Mesothelial cell of epicardium (in vitro differentiated cells): ENCODE results near the gene IGSF22. TPM values are rescaled to one million over a fixed set of nuclear protein-coding genes. Genes with fewer than 3 reads are reported as not detected.

Experiments
- DNase-seq, 2 experiments: peaks; one replicate each; pipeline ENCODE4 v3.0.0; 2021; ENCODE audit warnings: low spot score in 2 of 2; ENCODE audit not compliant: unreplicated experiment in 2 of 2
- H3K27ac Mint-ChIP-seq: 2 replicates; pipeline ENCODE4 v1.8.0; 2021; ENCODE audit warnings: mixed read lengths
- H3K27me3 Mint-ChIP-seq: 2 replicates; pipeline ENCODE4 v1.8.0; 2021; ENCODE audit warnings: low read depth, mixed read lengths
- H3K36me3 Mint-ChIP-seq: 2 replicates; pipeline ENCODE4 v1.8.0; 2021; ENCODE audit warnings: mixed read lengths
- H3K4me1 Mint-ChIP-seq: 2 replicates; pipeline ENCODE4 v1.8.0; 2021; ENCODE audit warnings: mixed read lengths
- H3K4me3 Mint-ChIP-seq: 2 replicates; pipeline ENCODE4 v1.8.0; 2021; ENCODE audit warnings: mild to moderate bottlenecking, moderate library complexity, mixed read lengths
- H3K9me3 Mint-ChIP-seq: 2 replicates; pipeline ENCODE4 v1.8.0; 2021; ENCODE audit warnings: mixed read lengths
- total RNA-seq: library from RNA; stranded (reverse); gene quantifications from 3 replicates; pipeline ENCODE4 v1.2.1, GENCODE V29; 2021
- TF ChIP-seq, protein P1 (sequence below): fragments of 200-600 bp; sonication (generic); IDR thresholded peaks from one replicate; pipeline ENCODE4 v1.5.0; 2021; ENCODE audit warnings: antibody characterized with exemption; ENCODE audit not compliant: unreplicated experiment

Gene IGSF22
- total RNA-seq, 1 donor from 2014 or later, result 0.45 TPM

DNA sequence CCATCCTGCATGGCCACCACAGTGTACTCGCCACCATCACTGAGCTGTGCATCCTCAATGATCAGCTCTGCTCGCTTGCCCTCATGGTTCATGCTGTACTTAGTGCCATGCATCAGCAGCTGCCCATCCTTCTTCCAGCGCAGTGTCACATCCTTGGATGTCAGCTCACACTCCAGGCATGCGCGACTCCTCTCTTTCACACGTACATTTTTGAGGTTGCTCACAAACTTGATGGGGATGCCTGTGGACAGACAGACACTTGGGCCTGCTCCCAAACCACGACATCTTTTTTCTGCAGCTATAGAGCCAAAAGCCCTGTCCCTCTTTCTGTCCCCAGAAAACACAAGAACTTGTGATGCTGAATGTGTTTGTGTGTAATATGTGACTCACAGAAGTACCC is 10.5 kb downstream of the IGSF22 start:
- Mint-ChIP-seq H3K9me3 (no peaks in the 10 kb centered on the region), H3K4me3 (no peak overlapping the region), H3K36me3 (no peaks in the 10 kb centered on the region), H3K4me1 (peaks cover 5% of the 10 kb centered on the region), H3K27ac (no peak overlapping the region), H3K27me3 (peaks cover 72% of the 10 kb centered on the region)
- DNase-seq, result no peak
- TF ChIP-seq, protein P1, sequence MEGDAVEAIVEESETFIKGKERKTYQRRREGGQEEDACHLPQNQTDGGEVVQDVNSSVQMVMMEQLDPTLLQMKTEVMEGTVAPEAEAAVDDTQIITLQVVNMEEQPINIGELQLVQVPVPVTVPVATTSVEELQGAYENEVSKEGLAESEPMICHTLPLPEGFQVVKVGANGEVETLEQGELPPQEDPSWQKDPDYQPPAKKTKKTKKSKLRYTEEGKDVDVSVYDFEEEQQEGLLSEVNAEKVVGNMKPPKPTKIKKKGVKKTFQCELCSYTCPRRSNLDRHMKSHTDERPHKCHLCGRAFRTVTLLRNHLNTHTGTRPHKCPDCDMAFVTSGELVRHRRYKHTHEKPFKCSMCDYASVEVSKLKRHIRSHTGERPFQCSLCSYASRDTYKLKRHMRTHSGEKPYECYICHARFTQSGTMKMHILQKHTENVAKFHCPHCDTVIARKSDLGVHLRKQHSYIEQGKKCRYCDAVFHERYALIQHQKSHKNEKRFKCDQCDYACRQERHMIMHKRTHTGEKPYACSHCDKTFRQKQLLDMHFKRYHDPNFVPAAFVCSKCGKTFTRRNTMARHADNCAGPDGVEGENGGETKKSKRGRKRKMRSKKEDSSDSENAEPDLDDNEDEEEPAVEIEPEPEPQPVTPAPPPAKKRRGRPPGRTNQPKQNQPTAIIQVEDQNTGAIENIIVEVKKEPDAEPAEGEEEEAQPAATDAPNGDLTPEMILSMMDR, result no peak

DNA sequence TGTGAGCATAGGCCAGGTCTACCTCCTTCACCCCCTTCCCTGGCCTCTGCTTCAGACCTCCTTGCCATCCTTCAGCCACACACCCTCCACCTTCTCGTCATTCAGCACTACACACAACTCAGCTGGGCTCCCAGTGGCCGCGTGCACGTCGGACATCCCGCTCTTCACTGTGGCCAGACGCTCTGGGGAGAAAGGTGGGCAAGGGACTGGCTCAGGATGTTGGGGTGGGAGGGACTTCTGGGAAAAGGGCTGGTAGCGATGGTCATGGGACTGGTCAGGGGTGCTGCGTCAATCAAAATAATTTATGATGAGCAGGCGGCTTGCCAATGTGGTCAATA is 11.6 kb downstream of the IGSF22 start:
- no peak overlapping the region for H3K4me3 Mint-ChIP-seq
- H3K27ac Mint-ChIP-seq, result no peak overlapping the region
- TF ChIP-seq, protein P1, result no peak
- H3K36me3 Mint-ChIP-seq, result no peaks in the 10 kb centered on the region
- peaks cover 77% of the 10 kb centered on the region for H3K27me3 Mint-ChIP-seq
- no peaks in the 10 kb centered on the region for H3K4me1 Mint-ChIP-seq
- DNase-seq, result no peak
- H3K9me3 Mint-ChIP-seq, result no peaks in the 10 kb centered on the region

DNA sequence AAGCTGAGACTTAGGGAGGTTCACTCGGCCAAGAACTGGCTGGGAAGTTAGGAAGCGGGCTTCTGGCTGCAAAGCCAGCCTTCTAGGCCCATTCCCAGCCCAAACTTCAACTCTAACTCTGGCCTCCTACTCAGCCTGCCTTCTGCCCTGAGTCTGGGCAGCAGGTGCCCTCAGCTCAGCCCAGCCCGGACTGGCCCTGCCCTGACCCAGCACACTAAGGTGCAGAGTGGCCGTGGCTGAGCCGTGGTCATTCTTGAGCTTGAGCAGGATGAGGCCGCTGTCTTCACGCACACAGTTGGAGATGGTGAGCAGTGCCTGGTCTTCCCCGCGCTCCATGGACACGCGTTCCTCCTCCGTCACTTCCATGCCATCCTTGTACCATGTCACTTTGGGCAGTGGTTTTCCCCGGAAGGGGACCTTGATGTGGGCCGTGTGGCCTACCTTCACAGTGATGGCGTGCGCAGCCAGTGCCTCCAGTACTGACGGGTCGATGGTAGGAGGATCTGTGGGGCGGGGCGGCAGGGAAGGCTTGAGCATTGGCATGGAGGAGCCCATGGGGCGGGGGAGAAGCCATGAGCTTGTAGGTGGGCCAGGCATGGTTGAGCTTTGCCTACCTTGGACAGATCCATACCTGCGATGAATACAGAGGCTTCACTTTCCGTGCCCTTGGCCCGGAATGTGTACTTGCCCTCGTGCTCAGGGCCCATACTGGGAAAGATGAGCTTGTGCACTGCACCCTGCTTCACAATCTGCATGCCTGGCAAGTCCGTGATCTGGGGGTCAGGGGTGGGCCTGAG is 12.1 kb downstream of the IGSF22 start:
- H3K4me3 Mint-ChIP-seq, result no peak overlapping the region
- peaks cover 80% of the 10 kb centered on the region for H3K27me3 Mint-ChIP-seq
- no peaks in the 10 kb centered on the region for H3K36me3 Mint-ChIP-seq
- H3K9me3 Mint-ChIP-seq, result no peaks in the 10 kb centered on the region
- no peak overlapping the region for H3K27ac Mint-ChIP-seq
- no peaks in the 10 kb centered on the region for H3K4me1 Mint-ChIP-seq
- TF ChIP-seq, protein P1, result no peak
- DNase-seq, result no peak

DNA sequence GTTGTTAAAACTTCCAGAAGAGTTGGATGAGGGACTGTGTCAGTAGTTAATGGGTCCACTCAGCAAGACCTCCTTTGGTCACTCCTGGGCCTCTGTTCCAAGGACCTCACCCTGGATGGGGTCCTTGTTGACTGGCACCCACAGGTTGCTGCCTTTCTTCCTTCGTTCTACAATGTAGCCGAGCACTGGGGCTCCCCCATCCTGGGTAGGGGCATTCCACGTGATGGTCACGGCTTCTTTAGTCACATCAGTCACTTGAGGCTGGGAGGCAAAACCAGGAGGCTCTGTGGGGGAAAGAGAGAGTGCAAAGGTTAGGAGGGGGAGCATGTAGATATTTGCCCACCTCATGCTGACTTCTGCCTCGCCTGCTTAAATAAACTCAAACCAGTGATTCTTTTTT is 15.4 kb downstream of the IGSF22 start:
- H3K9me3 Mint-ChIP-seq, result no peaks in the 10 kb centered on the region
- H3K4me1 Mint-ChIP-seq, result no peaks in the 10 kb centered on the region
- H3K27ac Mint-ChIP-seq, result no peak overlapping the region
- no peaks in the 10 kb centered on the region for H3K36me3 Mint-ChIP-seq
- peaks cover 76% of the 10 kb centered on the region for H3K27me3 Mint-ChIP-seq
- no peak overlapping the region for H3K4me3 Mint-ChIP-seq
- TF ChIP-seq, protein P1, result no peak
- DNase-seq, result no peak

DNA sequence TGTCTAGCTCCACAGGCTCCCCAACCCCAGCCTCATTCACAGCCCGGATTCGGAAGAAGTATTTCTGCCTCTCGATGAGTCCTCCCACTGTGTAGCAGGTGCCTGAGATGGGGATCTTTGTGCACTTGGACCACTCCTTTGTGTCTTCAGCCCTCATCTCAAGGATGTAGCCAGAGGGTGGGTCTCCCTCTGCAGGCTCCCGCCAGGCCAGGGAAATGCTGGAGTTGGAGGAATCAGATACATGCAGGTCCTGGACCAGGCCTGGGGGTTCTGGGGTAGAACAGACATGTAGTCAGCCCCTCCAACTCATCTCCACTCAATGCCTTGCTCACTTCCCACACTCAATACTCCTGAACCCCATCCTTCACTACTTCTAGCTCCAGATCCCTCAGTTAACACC is 16.6 kb downstream of the IGSF22 start:
- TF ChIP-seq, protein P1, result no peak
- H3K4me3 Mint-ChIP-seq, result no peak overlapping the region
- H3K27me3 Mint-ChIP-seq, result peaks cover 65% of the 10 kb centered on the region
- H3K36me3 Mint-ChIP-seq, result no peaks in the 10 kb centered on the region
- H3K27ac Mint-ChIP-seq, result no peak overlapping the region
- peaks cover 11% of the 10 kb centered on the region for H3K4me1 Mint-ChIP-seq
- H3K9me3 Mint-ChIP-seq, result no peaks in the 10 kb centered on the region
- no peak for DNase-seq
